Tibial nerve (tissue), 4 donors: ENCODE measurements around the gene MBOAT7.

ENCODE experiments used
- CTCF ChIP-seq, 5 experiments: fragments of 200-600 bp in 3 of 5; fragments of 450-650 bp in 2 of 5; sonication (generic) in 3 of 5; IDR thresholded peaks; one replicate each; pipeline ENCODE4 v1.5.1; 2016 to 2019; ENCODE audit warnings: antibody characterized with exemption in 5 of 5, mild to moderate bottlenecking in 3 of 5, moderate library complexity in 2 of 5
- EP300 ChIP-seq, 2 donors: sonication (generic); formaldehyde crosslinking; IDR thresholded peaks; one replicate each; pipeline ENCODE4 v1.6.1; 2017; ENCODE audit warnings: antibody characterized with exemption in 2 of 2, mild to moderate bottlenecking in 1 of 2
- POLR2A ChIP-seq, 2 donors: fragments of 450-650 bp; IDR thresholded peaks; one replicate each; pipeline ENCODE4 v1.6.1; 2017; ENCODE audit warnings: antibody characterized with exemption in 2 of 2, mild to moderate bottlenecking in 2 of 2, moderate library complexity in 2 of 2

GRCh38 chr19:54209811-54210494 lies 20.6 kb upstream of the MBOAT7 start:
- peak in 1 of 5 experiments; percentile 11 for TF ChIP-seq CTCF (IDR thresholded peaks at IDR 0.05)
- no peak for TF ChIP-seq POLR2A (IDR thresholded peaks at IDR 0.05)
- peak; percentile 54 to 85 for TF ChIP-seq EP300 (IDR thresholded peaks at IDR 0.05)
